Mesenchymal stem cell (in vitro differentiated cells and primary cell): Measurements from ENCODE around the gene CLDND1. TPM values are rescaled to one million over a fixed set of nuclear protein-coding genes. Genes with fewer than 3 reads are reported as not detected.

ENCODE experiments used
- DNase-seq: peaks from one replicate; pipeline ENCODE4 v3.0.0-alpha.2; 2013
- H2AFZ ChIP-seq: one replicate; pipeline ENCODE4 v1.6.1; 2013; ENCODE audit warnings: low read depth, mild to moderate bottlenecking, control low read depth, inconsistent platforms, low read length, moderate library complexity
- H2AK5ac ChIP-seq: 2 replicates; pipeline ENCODE4 v1.6.1; 2013; ENCODE audit warnings: low read length, moderate library complexity, mild to moderate bottlenecking, inconsistent platforms; ENCODE audit not compliant: severe bottlenecking
- H2BK120ac ChIP-seq: one replicate; pipeline ENCODE4 v1.6.1; 2013; ENCODE audit warnings: low read depth, mild to moderate bottlenecking, inconsistent platforms, low read length, moderate library complexity
- H2BK12ac ChIP-seq, 2 experiments: one replicate each; pipeline ENCODE4 v1.6.1; 2013; ENCODE audit warnings: inconsistent platforms in 2 of 2, low read length in 2 of 2, mild to moderate bottlenecking in 2 of 2, moderate library complexity in 2 of 2, control low read depth in 1 of 2
- H2BK15ac ChIP-seq: one replicate; pipeline ENCODE4 v1.6.1; 2013; ENCODE audit warnings: mild to moderate bottlenecking, low read depth, inconsistent platforms; ENCODE audit not compliant: poor library complexity, severe bottlenecking
- H2BK5ac ChIP-seq: 2 replicates; pipeline ENCODE4 v1.6.1; 2013; ENCODE audit warnings: low read depth, mild to moderate bottlenecking, low read length, control low read depth, inconsistent platforms; ENCODE audit not compliant: poor library complexity, severe bottlenecking
- H3K14ac ChIP-seq, 2 experiments: one replicate each; pipeline ENCODE4 v1.6.1; 2013; ENCODE audit warnings: inconsistent platforms in 2 of 2, low read length in 2 of 2, control low read depth in 1 of 2, mild to moderate bottlenecking in 1 of 2, moderate library complexity in 1 of 2
- H3K18ac ChIP-seq, 2 experiments: one replicate each; pipeline ENCODE4 v1.6.1; 2013; ENCODE audit warnings: inconsistent platforms in 2 of 2, low read length in 2 of 2, control low read depth in 1 of 2, low read depth in 1 of 2, mild to moderate bottlenecking in 1 of 2
- H3K23ac ChIP-seq, 2 experiments: one replicate each; pipeline ENCODE4 v1.6.1; 2013; ENCODE audit warnings: inconsistent platforms in 2 of 2, low read length in 2 of 2, mild to moderate bottlenecking in 2 of 2, moderate library complexity in 2 of 2, control low read depth in 1 of 2
- H3K27ac ChIP-seq: 2 replicates; pipeline ENCODE4 v1.5.1; 2013; ENCODE audit warnings: mild to moderate bottlenecking, moderate library complexity, low read length, control low read depth, inconsistent platforms; ENCODE audit not compliant: poor library complexity, severe bottlenecking
- H3K27me3 ChIP-seq, 2 experiments: 2 replicates each; pipeline versions ENCODE4 v1.6.1 to v1.7.0; 2013; ENCODE audit warnings: low read length in 2 of 2, mild to moderate bottlenecking in 2 of 2, moderate library complexity in 2 of 2, control low read depth in 1 of 2, inconsistent platforms in 1 of 2; ENCODE audit not compliant: control insufficient read depth in 1 of 2, insufficient read depth in 1 of 2
- H3K36me3 ChIP-seq, 2 experiments: 2 replicates each; pipeline versions ENCODE4 v1.6.1 to v1.7.0; 2013; ENCODE audit warnings: low read length in 2 of 2, control low read depth in 1 of 2, inconsistent platforms in 1 of 2, low read depth in 1 of 2, mild to moderate bottlenecking in 1 of 2; ENCODE audit not compliant: insufficient read depth in 2 of 2, control insufficient read depth in 1 of 2
- H3K4ac ChIP-seq, 2 experiments: one replicate each; pipeline ENCODE4 v1.6.1; 2013; ENCODE audit warnings: inconsistent platforms in 2 of 2, low read length in 2 of 2, mild to moderate bottlenecking in 2 of 2, moderate library complexity in 2 of 2, control low read depth in 1 of 2, low read depth in 1 of 2
- H3K4me1 ChIP-seq: 2 replicates; pipeline ENCODE4 v1.6.1; 2013; ENCODE audit warnings: low read depth, low read length, control low read depth; ENCODE audit not compliant: control insufficient read depth, insufficient read depth
- H3K4me2 ChIP-seq: 2 replicates; pipeline ENCODE4 v1.6.1; 2013; ENCODE audit warnings: low read length, mild to moderate bottlenecking, inconsistent platforms; ENCODE audit not compliant: poor library complexity, severe bottlenecking
- H3K4me3 ChIP-seq, 2 experiments: 2 replicates each; pipeline versions ENCODE4 v1.5.1 to v1.7.0; 2013; ENCODE audit warnings: low read length in 2 of 2, mild to moderate bottlenecking in 2 of 2, control low read depth in 1 of 2, low read depth in 1 of 2; ENCODE audit not compliant: insufficient read depth in 1 of 2
- H3K79me1 ChIP-seq: replicated peaks from 2 replicates; pipeline ENCODE4 v1.6.1; 2013; ENCODE audit warnings: mild to moderate bottlenecking, control low read depth, low read length, inconsistent platforms; ENCODE audit not compliant: poor library complexity, severe bottlenecking
- H3K9ac ChIP-seq: 2 replicates; pipeline ENCODE4 v1.7.0; 2013; ENCODE audit warnings: mild to moderate bottlenecking, low read length, moderate library complexity
- H3K9me3 ChIP-seq: 2 replicates; pipeline ENCODE4 v1.7.0; 2013; ENCODE audit warnings: mild to moderate bottlenecking, low read length; ENCODE audit not compliant: control insufficient read depth
- H4K8ac ChIP-seq: one replicate; pipeline ENCODE4 v1.6.1; 2013; ENCODE audit warnings: inconsistent platforms, mild to moderate bottlenecking, low read length, moderate library complexity
- H4K91ac ChIP-seq: one replicate; pipeline ENCODE4 v1.6.1; 2013; ENCODE audit warnings: mild to moderate bottlenecking, low read length, inconsistent platforms
- WGBS: methylation state at CpG from one replicate; pipeline ENCODE4 v1.1.7; 2013; ENCODE audit warnings: mixed read lengths; 5-methylcytosine and 5-hydroxymethylcytosine counted together
- small RNA-seq: library from polyadenylated mRNA; stranded (forward); fragments of <200 nt; extraction: miRNeasy Mini kit (QIAGEN cat#:217004); gene quantifications from one replicate; pipeline ENCODE3, GENCODE V24; 2013; ENCODE audit warnings: low read depth

The CLDND1 gene

DNA sequence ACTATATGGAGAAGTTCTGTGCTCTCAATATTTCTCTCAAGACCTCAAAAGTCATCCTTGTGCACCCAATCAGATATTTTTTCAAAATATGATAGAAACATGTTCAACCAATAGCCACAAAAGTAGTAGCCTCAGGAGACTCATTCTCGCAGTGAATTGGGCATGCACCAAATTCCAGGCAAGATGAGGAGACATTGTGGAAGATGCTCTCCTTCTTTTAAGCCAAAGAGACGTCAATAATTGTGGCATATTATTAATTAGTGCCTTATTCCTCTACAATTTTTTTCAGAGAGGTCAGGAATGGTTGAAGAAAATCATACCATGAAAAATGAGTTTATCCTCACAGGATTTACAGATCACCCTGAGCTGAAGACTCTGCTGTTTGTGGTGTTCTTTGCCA is 25.3 kb downstream of the CLDND1 start, which contains the start of gene OR5K2:
Gene OR5K2 (plus strand): TSS at position 301 of the 400 bp plus-strand sequence. CDS start 0 bp downstream, at position 301.
- Histone ChIP-seq H3K9me3 (no peaks in the 10 kb centered on the region), H2AK5ac (no peak within 1 kb of the TSS), H2BK120ac (no peak within 1 kb of the TSS), H2BK5ac (no peak within 1 kb of the TSS), H3K23ac (no peak within 1 kb of the TSS), H2AFZ (no peak within 1 kb of the TSS), H3K79me1 (no peaks in the 10 kb centered on the region), H3K27ac (no peak within 1 kb of the TSS), H3K36me3 (no peaks in the 10 kb centered on the region), H3K4me2 (no peak within 1 kb of the TSS), H4K8ac (no peak within 1 kb of the TSS), H3K9ac (no peak within 1 kb of the TSS), H3K18ac (no peak within 1 kb of the TSS), H2BK15ac (no peak within 1 kb of the TSS), H4K91ac (no peak within 1 kb of the TSS), H3K14ac (no peak within 1 kb of the TSS), H2BK12ac (no peak within 1 kb of the TSS), H3K27me3 (no peaks in the 10 kb centered on the region), H3K4me3 (no peak within 1 kb of the TSS), H3K4me1 (no peaks in the 10 kb centered on the region), H3K4ac (no peak within 1 kb of the TSS)
- DNase-seq, result no peak
- WGBS, result 80% methylated on average over 1 of the region's 2 CpGs

DNA sequence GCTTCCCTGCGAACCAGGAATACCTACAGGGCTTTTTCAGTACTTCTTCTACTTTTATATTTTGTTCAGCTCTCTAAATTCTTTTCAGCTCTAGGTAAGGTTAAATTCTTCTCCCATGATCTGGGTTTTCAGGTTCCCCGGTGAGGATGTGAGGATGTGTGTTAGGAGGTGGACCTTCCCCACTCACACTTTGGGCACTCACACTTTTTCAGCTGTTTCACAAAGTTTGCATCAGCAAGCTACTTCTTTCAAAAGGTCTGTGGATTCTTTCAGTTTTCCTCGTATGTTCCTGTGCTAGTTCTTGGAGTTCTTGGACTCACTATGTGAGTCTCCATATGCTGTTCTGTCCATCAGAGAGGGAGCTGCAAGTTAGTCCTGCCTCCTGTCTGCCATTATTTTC is 39.1 kb downstream of the CLDND1 start:
- H3K23ac ChIP-seq, result no peak overlapping the region
- no peaks in the 10 kb centered on the region for H3K36me3 ChIP-seq
- no peak overlapping the region for H3K27ac ChIP-seq
- DNase-seq, result no peak
- H2AFZ ChIP-seq, result no peak overlapping the region
- H2BK12ac ChIP-seq, result no peak overlapping the region
- H2AK5ac ChIP-seq, result no peak overlapping the region
- no peaks in the 10 kb centered on the region for H3K79me1 ChIP-seq
- WGBS, result 92% methylated on average over 1 of the region's 3 CpGs
- no peak overlapping the region for H2BK15ac ChIP-seq
- no peaks in the 10 kb centered on the region for H3K4me1 ChIP-seq
- no peak overlapping the region for H3K4me2 ChIP-seq
- no peak overlapping the region for H3K9ac ChIP-seq
- no peak overlapping the region for H4K8ac ChIP-seq
- no peak overlapping the region for H2BK5ac ChIP-seq
- peaks cover 0 to 8% of the 10 kb centered on the region in 2 experiments for H3K27me3 ChIP-seq
- H3K4ac ChIP-seq, result no peak overlapping the region
- no peak overlapping the region for H3K4me3 ChIP-seq
- H4K91ac ChIP-seq, result no peak overlapping the region
- H3K9me3 ChIP-seq, result peaks cover 46% of the 10 kb centered on the region
- no peak overlapping the region for H3K18ac ChIP-seq
- H3K14ac ChIP-seq, result no peak overlapping the region
- no peak overlapping the region for H2BK120ac ChIP-seq

DNA sequence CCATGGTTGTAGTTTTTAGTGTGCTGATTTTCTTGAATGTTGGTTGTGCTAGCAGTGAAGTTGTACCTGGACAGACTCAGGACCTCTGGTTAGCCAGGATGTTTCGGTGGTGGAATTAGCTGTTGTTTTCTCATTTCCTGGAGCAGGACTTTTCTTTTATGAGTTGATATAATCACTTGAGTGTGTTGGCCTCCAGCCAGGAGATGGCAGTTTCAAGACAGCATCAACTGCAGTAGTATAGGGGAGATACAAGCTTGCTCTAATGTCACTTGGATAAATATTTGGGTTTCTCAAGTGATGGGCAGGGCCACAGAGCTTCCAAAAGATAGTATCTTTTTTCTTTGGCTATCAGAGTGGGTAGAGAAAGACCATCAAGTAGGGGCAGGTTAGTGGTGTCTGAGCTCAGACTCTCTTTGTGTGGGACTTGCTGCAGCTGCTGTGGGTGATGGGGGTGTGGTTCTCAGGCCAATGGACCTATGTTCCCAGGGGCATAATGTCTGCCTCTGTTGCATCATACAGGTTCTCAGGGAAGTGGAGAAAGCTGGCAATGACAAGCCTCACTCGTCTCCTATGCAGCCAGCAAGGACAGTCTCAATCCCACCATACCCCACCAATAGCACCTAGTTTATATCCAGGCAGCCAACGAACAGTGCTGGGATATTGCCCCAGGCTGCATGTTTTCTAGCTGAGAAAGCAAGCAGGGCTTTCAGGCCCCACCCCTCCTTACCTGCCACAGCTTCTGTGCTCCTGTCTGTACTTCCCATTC is 39.8 kb downstream of the CLDND1 start:
- Histone ChIP-seq H3K36me3 (no peaks in the 10 kb centered on the region), H3K9ac (no peak overlapping the region), H3K27ac (no peak overlapping the region), H2AK5ac (no peak overlapping the region), H3K14ac (peak overlapping the region in 1 of 2 experiments; percentile 28), H3K4me2 (no peak overlapping the region), H3K23ac (no peak overlapping the region), H2BK15ac (no peak overlapping the region), H3K4me1 (no peaks in the 10 kb centered on the region), H2BK12ac (no peak overlapping the region), H2BK5ac (no peak overlapping the region), H3K79me1 (no peaks in the 10 kb centered on the region), H3K4me3 (no peak overlapping the region), H3K4ac (no peak overlapping the region), H4K8ac (no peak overlapping the region), H3K9me3 (peaks cover 39% of the 10 kb centered on the region), H2BK120ac (no peak overlapping the region), H2AFZ (no peak overlapping the region), H3K27me3 (peaks cover 0 to 8% of the 10 kb centered on the region in 2 experiments), H3K18ac (no peak overlapping the region), H4K91ac (no peak overlapping the region)
- 61% methylated on average over 3 of the region's 3 CpGs for WGBS
- DNase-seq, result no peak

Small RNA genes lying within 50 kb of the gene (small RNA-seq; reads per million reads assigned to genes)
- not detected for gene RPL38P4
